Rectal smooth muscle tissue (tissue), 1 donor: Measurements from ENCODE around the gene RPS6KA3.

Experiments used
- H3K27ac ChIP-seq: one replicate; pipeline ENCODE4 v1.7.0; 2013; ENCODE audit warnings: low read depth, low read length, inconsistent platforms
- H3K27me3 ChIP-seq: one replicate; pipeline ENCODE4 v1.7.0; 2013; ENCODE audit warnings: low read length; ENCODE audit not compliant: control insufficient read depth, insufficient read depth
- H3K36me3 ChIP-seq: one replicate; pipeline ENCODE4 v1.7.0; 2013; ENCODE audit warnings: low read length; ENCODE audit not compliant: control insufficient read depth, insufficient read depth
- H3K4me1 ChIP-seq: one replicate; pipeline ENCODE4 v1.7.0; 2013; ENCODE audit warnings: low read length; ENCODE audit not compliant: control insufficient read depth, insufficient read depth
- H3K4me3 ChIP-seq: one replicate; pipeline ENCODE4 v1.7.0; 2013; ENCODE audit warnings: low read length
- H3K9ac ChIP-seq: one replicate; pipeline ENCODE4 v1.7.0; 2013; ENCODE audit warnings: low read length

Gene RPS6KA3

DNA sequence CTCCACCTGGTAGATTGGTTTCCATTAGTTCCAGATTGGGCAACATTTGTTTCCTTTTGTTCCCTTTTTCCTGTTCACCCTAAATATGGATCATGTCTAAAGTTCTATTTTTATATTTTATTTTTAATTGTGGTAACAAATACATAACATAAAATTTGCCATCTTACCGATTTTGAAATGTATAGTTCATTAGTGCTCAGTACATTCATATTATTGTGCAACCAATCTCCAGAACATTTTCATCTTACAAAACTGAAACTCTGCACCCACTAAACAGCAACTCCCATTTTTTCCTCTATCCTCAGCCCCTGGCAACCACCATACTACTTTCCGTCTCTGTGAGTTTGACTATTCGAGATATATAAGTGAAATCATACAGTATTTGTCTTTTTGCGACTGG lies 14.2 kb upstream of the RPS6KA3 start:
- H3K4me3 ChIP-seq, result no peak overlapping the region
- H3K9ac ChIP-seq, result no peak overlapping the region
- H3K27ac ChIP-seq, result no peak overlapping the region
- H3K27me3 ChIP-seq, result no peaks in the 10 kb centered on the region
- no peaks in the 10 kb centered on the region for H3K4me1 ChIP-seq
- H3K36me3 ChIP-seq, result no peaks in the 10 kb centered on the region

DNA sequence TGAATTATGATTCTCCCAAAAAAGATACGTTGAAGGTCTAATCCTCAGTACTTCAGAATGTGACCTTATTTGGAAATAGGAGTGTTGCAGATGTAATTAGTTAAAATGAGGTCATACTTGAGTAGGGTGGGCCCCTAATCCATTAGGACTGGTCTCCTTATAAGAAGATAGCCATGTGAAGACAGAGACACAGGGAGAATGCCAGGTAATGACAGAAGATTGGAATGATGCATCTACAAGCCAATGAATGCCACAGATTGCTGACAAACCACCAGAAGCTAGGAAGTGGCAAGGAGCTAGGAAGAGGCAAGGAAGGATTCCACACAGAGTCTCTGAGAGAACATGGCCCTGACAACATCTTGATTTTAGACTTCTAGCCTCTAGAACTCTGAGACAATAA lies 7.4 kb upstream of the RPS6KA3 start:
- H3K36me3 ChIP-seq, result no peaks in the 10 kb centered on the region

GRCh38 chrX:20271730-20272129 lies 5.0 kb upstream of the RPS6KA3 start:
- H3K27me3 ChIP-seq, result no peaks in the 10 kb centered on the region
- H3K9ac ChIP-seq, result no peak overlapping the region
- H3K36me3 ChIP-seq, result no peaks in the 10 kb centered on the region
- no peak overlapping the region for H3K4me3 ChIP-seq
- no peak overlapping the region for H3K27ac ChIP-seq
- no peaks in the 10 kb centered on the region for H3K4me1 ChIP-seq

More for the DNA sequence above, 7.4 kb upstream of the RPS6KA3 start:
- Histone ChIP-seq H3K27ac (no peak overlapping the region), H3K27me3 (no peaks in the 10 kb centered on the region), H3K4me3 (no peak overlapping the region), H3K9ac (no peak overlapping the region), H3K4me1 (no peaks in the 10 kb centered on the region)

- Histone ChIP-seq H3K4me1 (no peaks in the 10 kb centered on the region), H3K36me3 (no peaks in the 10 kb centered on the region), H3K9ac (no peak overlapping the region), H3K4me3 (no peak overlapping the region), H3K27me3 (no peaks in the 10 kb centered on the region), H3K27ac (no peak overlapping the region)
Measured at GRCh38 chrX:20271186-20271585, 4.5 kb upstream of the RPS6KA3 start.

DNA sequence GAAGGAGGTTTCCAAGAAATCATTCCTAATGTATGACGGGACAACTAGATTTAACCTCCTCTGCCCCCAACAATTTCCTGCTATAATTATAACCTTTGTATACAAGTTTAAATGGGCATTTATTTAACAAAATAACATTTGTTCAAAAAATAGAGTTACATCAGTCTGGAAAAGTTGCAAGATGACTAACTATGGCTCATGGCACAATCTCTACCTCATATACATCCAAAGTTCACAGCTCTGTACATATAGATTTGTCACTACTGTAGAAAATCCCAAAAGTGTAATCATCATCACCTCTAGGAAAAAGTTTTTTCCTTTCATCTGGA lies 3.8 kb upstream of the RPS6KA3 start:
- no peaks in the 10 kb centered on the region for H3K36me3 ChIP-seq
- no peak overlapping the region for H3K9ac ChIP-seq
- H3K27ac ChIP-seq, result no peak overlapping the region
- no peaks in the 10 kb centered on the region for H3K27me3 ChIP-seq
- H3K4me1 ChIP-seq, result no peaks in the 10 kb centered on the region
- H3K4me3 ChIP-seq, result no peak overlapping the region

DNA sequence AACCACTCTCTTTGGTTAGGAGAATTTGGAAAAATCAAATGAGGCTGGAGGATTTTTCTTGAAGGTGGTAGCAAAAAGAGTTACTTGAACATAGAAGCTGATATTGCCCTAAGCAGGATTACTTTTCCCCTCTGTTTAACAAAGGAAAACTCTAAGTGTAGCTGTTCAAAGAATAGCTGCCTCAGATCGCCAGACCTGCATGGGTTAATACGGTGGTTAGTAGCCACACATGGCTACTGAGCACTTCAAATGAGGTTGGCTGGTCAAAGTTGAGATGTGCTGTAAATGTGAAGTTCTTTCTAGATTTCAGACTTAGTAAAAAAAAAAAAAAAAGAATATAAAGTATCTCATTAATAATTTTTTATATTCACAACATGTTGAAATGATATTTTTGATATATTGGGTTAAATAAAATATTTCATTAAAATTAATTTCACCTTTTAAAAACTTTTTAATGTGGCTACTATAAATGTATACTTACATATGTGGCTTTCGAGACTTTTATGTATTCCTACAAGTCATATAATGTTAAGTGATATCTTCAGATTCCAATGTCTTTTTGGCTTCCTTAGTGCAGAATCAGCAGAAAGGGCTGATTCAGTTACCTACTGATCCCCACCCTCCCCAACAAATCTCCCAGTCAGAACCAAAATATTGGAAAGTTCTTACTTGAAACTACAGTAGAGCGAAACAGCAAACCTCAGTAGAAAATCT lies 3.3 kb upstream of the RPS6KA3 start:
- H3K27me3 ChIP-seq, result no peaks in the 10 kb centered on the region
- H3K27ac ChIP-seq, result no peak overlapping the region
- no peaks in the 10 kb centered on the region for H3K36me3 ChIP-seq
- H3K4me3 ChIP-seq, result no peak overlapping the region
- no peaks in the 10 kb centered on the region for H3K4me1 ChIP-seq
- H3K9ac ChIP-seq, result no peak overlapping the region

DNA sequence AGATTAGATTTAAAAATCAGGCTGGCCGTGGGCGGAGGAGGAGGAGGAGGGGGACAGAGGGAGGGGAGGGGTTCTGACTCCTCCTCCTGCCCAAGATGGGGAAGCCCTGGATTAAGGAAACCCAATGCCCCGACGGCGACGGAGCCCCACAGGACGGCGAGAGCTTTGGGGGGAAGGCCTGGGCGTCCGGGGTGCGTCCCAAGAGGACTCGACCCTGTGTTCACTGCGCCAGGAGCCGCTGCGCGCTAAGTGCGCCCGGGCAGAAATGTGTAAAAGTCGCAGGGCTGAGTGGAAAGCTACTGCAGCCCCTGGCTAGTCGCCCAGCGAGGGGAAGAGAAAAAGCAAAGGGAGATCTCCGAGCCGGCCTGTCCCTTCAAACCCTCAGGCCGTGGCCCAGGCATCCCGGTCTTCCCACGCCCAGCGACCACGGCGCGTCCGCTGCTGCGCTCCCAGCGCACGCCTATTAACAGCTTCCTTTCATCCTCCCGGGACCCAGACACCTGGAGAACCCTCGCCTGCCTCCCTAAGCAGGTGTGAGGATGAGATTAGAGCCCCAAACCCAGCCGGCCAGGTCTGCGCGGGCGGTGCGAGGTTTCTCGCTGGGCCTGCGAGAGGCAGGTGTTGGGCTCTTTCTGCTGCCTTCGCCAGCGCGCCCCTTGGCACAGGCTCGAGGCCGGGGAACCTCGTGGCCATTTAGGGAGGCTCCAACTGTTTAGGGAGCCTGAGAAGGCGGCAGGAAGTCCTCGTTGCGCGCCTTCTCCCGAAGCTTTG lies 1.4 kb upstream of the RPS6KA3 start:
- no peaks in the 10 kb centered on the region for H3K36me3 ChIP-seq
- peak overlapping the region; percentile 84 for H3K4me3 ChIP-seq
- no peaks in the 10 kb centered on the region for H3K27me3 ChIP-seq
- H3K4me1 ChIP-seq, result no peaks in the 10 kb centered on the region
- no peak overlapping the region for H3K9ac ChIP-seq
- H3K27ac ChIP-seq, result peak overlapping the region; percentile 87

GRCh38 chrX:20267607-20267930 lies 860 bp upstream of the RPS6KA3 start:
- H3K27ac ChIP-seq, result peak overlapping the region; percentile 87
- no peaks in the 10 kb centered on the region for H3K36me3 ChIP-seq
- H3K4me3 ChIP-seq, result peak overlapping the region; percentile 84
- H3K9ac ChIP-seq, result peak overlapping the region; percentile 88
- H3K27me3 ChIP-seq, result no peaks in the 10 kb centered on the region
- H3K4me1 ChIP-seq, result no peaks in the 10 kb centered on the region

DNA sequence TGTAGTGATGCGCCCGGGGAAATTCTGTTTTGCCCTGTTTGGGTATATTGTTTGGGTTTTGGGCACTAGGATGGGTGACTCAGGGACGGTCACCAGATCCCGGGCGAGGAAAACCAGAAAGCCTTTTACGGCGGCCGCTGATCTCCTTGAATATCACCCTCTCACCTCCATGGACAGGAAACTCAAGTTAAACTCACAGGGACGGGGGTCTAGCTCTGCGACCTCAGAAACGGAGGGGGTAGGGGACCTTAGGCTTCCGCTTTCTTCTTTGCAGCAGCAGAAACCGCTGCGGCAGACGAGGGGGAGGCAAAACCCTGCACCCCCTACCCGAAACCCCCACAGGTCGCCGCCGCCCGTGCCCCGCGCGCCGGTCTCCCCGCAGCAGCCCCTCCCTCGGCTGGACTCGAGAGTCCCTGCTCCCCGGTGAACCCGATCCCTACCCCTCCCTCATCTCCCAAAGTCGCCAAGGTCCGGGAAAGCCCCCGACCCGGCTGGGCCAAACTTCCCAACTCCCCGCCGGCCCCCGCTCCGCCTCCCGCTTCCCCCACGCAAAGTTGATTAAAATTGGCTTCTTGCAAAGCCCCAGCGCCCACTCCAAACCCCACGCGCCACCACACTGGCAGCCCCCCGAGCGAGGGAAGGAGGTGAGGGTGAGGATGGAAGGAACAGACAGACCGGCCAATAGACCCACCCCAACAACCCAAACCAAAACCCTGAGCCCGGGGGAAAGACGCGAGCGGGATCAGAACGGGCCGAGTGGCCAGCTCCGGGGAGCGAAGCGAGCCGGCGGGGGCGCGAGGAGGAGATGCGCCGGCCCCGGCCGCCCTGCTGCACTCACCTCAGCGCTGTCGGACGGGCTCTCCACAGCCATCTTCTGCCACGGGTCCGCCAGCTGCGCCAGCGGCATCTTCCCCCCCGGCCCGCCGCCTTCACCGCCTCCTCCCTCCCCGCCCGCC lies 705 bp downstream of the RPS6KA3 start:
- no peaks in the 10 kb centered on the region for H3K4me1 ChIP-seq
- H3K27ac ChIP-seq, result peak overlapping the region; percentile 79
- H3K9ac ChIP-seq, result peak overlapping the region; percentile 68
- H3K36me3 ChIP-seq, result no peaks in the 10 kb centered on the region
- peak overlapping the region; percentile 74 for H3K4me3 ChIP-seq
- no peaks in the 10 kb centered on the region for H3K27me3 ChIP-seq

DNA sequence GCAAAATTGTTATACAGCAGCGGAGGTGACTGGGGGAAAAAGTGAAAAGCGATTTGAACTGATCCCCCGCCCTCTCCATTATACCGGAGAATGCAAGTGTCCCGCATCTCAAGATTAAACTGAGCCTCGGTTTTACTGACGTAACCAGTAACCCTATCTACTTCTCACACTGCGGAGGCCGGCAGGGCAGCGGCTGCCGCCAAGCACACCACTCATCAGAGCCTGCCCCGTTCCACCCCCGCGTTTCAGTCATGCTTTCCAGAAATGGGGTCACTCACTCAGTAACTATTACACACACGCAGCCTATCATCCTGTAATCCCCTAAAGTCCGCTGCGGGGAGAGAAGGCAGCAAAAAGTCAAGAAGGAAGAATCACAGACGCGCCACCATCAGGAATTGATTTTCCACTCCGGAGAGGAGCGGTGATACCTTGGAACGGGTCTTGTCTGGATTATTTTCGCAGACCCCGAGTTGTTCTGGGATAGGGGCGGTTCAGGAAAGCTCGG lies 1.4 kb downstream of the RPS6KA3 start:
- H3K27me3 ChIP-seq, result no peaks in the 10 kb centered on the region
- peak overlapping the region; percentile 74 for H3K4me3 ChIP-seq
- H3K27ac ChIP-seq, result peak overlapping the region; percentile 79
- no peaks in the 10 kb centered on the region for H3K36me3 ChIP-seq
- peak overlapping the region; percentile 68 for H3K9ac ChIP-seq
- H3K4me1 ChIP-seq, result no peaks in the 10 kb centered on the region

DNA sequence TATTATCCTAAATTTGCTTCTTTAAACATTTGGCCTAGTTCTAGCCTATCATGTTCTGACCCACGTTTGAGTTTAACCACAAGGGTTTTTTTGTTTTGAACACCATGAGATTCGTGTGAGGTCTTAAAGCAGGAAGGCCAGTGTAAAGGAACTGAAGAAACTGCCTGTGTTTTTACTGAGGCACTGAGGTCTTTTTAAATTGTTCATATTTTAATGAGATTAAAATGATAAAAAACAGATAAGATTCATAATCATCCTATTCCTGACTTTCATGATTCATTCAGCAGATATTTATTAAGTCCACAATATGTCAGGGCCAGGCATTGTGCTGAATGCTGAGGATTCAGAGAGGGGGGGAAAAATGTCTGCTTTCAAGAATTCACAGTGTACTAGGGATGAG lies 3.2 kb downstream of the RPS6KA3 start:
- no peaks in the 10 kb centered on the region for H3K27me3 ChIP-seq
- no peaks in the 10 kb centered on the region for H3K36me3 ChIP-seq
- no peak overlapping the region for H3K4me3 ChIP-seq
- H3K27ac ChIP-seq, result no peak overlapping the region
- H3K9ac ChIP-seq, result no peak overlapping the region
- no peaks in the 10 kb centered on the region for H3K4me1 ChIP-seq

DNA sequence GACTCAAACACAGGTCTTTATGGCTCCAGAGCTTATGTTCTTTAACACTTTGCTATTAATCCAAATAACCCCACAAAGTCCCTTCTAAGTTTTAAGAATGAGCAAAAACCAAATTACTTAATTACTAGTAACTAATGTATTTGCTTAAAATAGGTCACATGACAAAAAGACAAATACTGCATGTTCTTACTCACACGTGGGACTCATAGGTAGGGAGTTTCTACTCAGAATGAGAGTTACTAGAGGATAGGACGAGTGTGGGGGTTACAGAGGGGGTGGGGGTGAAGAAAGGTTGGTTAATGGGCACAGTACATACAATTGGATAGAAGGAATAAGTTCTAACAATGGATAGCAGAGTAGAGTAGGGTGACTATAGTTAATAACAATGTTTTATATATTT lies 5.8 kb downstream of the RPS6KA3 start:
- no peak overlapping the region for H3K27ac ChIP-seq
- no peak overlapping the region for H3K4me3 ChIP-seq
- no peaks in the 10 kb centered on the region for H3K4me1 ChIP-seq
- H3K27me3 ChIP-seq, result no peaks in the 10 kb centered on the region
- H3K9ac ChIP-seq, result no peak overlapping the region
- H3K36me3 ChIP-seq, result no peaks in the 10 kb centered on the region
